ENCODE measurements around the gene SLC22A5. TPM values are rescaled to one million over a fixed set of nuclear protein-coding genes. Genes with fewer than 3 reads are reported as not detected.

Gene SLC22A5
- total RNA-seq, 1 donor from 2014 or later: 11.9 TPM

DNA sequence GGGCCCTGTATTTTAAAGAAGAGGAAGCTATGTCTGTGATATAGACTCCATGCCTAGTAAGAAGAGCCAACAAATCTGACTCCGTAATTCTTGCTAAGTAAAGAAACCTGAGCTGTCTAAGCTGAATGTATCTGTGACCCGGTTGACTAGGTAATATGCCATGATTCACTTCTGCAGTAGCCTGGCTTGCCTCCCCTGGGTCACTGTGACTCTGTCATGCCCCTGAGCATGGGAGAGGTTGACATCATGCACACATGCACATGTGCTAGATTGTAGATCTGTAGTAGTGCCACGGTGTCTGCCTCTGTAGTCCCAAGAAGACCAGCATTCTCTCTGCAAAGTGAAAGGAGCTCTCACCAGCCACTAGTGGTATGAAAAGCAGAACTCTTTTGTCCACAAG is 9.1 kb downstream of the SLC22A5 start:
- Histone ChIP-seq H3K4me3 (no peak overlapping the region), H3K4me1 (peaks cover 11 to 17% of the 10 kb centered on the region in 2 donors), H3K9me3 (no peaks in the 10 kb centered on the region), H3K27me3 (no peaks in the 10 kb centered on the region), H3K27ac (peak overlapping the region; percentile 81 to 82), H3K36me3 (peaks cover 12 to 13% of the 10 kb centered on the region in 2 donors)
- intact Hi-C loops (cut with DNase I): no loop called here
- DNase-seq (ENCODE audit: low spot score in 2 of 2): no peak
- no peak for TF ChIP-seq CTCF (IDR thresholded peaks at IDR 0.05)

DNA sequence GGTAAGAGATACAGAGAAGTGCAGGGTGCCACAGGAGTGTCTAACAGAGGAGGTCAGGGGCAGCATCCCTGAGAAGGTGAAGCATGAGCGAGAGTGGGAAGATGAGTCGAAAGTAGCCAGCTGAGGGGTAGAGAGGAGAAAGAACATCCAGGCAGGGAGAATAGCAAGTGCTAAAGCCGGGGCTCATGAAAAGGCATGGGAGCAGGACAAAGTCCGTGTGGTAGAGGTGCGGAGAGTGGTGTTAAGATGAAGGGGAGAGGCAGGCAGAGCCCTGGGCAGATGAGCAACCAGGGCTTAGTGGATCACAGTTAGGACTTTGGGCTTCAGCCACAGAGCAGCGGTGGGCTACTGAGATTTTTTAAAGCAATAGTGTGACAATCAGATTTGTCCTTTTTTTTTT is 10.5 kb downstream of the SLC22A5 start:
- H3K27me3 ChIP-seq: no peaks in the 10 kb centered on the region
- intact Hi-C loops (cut with DNase I): no loop called here
- H3K4me1 ChIP-seq: peaks cover 11 to 17% of the 10 kb centered on the region in 2 donors
- no peak overlapping the region for H3K27ac ChIP-seq
- peaks cover 20 to 21% of the 10 kb centered on the region in 2 donors for H3K36me3 ChIP-seq
- no peaks in the 10 kb centered on the region for H3K9me3 ChIP-seq
- no peak overlapping the region for H3K4me3 ChIP-seq
- DNase-seq (ENCODE audit: low spot score in 2 of 2): no peak
- no peak for TF ChIP-seq CTCF (IDR thresholded peaks at IDR 0.05)

- no peak overlapping the region for H3K4me3 ChIP-seq
- H3K4me1 ChIP-seq: peaks cover 16 to 23% of the 10 kb centered on the region in 2 donors
- no peaks in the 10 kb centered on the region for H3K9me3 ChIP-seq
- peaks cover 20 to 21% of the 10 kb centered on the region in 2 donors for H3K36me3 ChIP-seq
- H3K27me3 ChIP-seq: no peaks in the 10 kb centered on the region
- no peak for TF ChIP-seq CTCF (IDR thresholded peaks at IDR 0.05)
- no peak for DNase-seq (ENCODE audit: low spot score in 2 of 2)
- no peak overlapping the region for H3K27ac ChIP-seq
- intact Hi-C loops (cut with DNase I): no loop called here
Observed at GRCh38 chr5:132380741-132381140, 11.2 kb downstream of the SLC22A5 start.

- Histone ChIP-seq H3K4me1 (peaks cover 20 to 26% of the 10 kb centered on the region in 2 donors), H3K9me3 (no peaks in the 10 kb centered on the region), H3K4me3 (no peak overlapping the region), H3K36me3 (peaks cover 20 to 21% of the 10 kb centered on the region in 2 donors), H3K27ac (no peak overlapping the region), H3K27me3 (no peaks in the 10 kb centered on the region)
- TF ChIP-seq CTCF (IDR thresholded peaks at IDR 0.05): no peak
- intact Hi-C loops (cut with DNase I): no loop called here
- no peak for DNase-seq (ENCODE audit: low spot score in 2 of 2)
Observed at GRCh38 chr5:132381614-132382013, 12.1 kb downstream of the SLC22A5 start.

GRCh38 chr5:132383261-132383660 is 13.8 kb downstream of the SLC22A5 start:
- Histone ChIP-seq H3K9me3 (no peaks in the 10 kb centered on the region), H3K36me3 (peaks cover 20 to 21% of the 10 kb centered on the region in 2 donors), H3K4me1 (peaks cover 23 to 29% of the 10 kb centered on the region in 2 donors), H3K27me3 (no peaks in the 10 kb centered on the region), H3K27ac (no peak overlapping the region), H3K4me3 (no peak overlapping the region)
- intact Hi-C loops (cut with DNase I): no loop called here
- no peak for DNase-seq (ENCODE audit: low spot score in 2 of 2)
- no peak for TF ChIP-seq CTCF (IDR thresholded peaks at IDR 0.05)

GRCh38 chr5:132383984-132384383 is 14.5 kb downstream of the SLC22A5 start:
- H3K4me3 ChIP-seq: no peak overlapping the region
- TF ChIP-seq CTCF (IDR thresholded peaks at IDR 0.05): no peak
- H3K9me3 ChIP-seq: no peaks in the 10 kb centered on the region
- intact Hi-C loops (cut with DNase I): no loop called here
- H3K27ac ChIP-seq: no peak overlapping the region
- H3K27me3 ChIP-seq: no peaks in the 10 kb centered on the region
- no peak for DNase-seq (ENCODE audit: low spot score in 2 of 2)
- H3K4me1 ChIP-seq: peaks cover 25 to 36% of the 10 kb centered on the region in 2 donors
- peaks cover 16 to 18% of the 10 kb centered on the region in 2 donors for H3K36me3 ChIP-seq
